ENCODE results near the gene BAZ1B.

The BAZ1B gene

GRCh38 chr7:73442222-73442902 lies 79.7 kb downstream of the BAZ1B start:
- Histone ChIP-seq H3K9me2 (replicated peaks; ENCODE audit: low read depth, low read length) (no peaks in the 10 kb centered on the region), H3K4me3 (ENCODE audit: low read length, poor library complexity, severe bottlenecking) (no peak overlapping the region), H2AFZ (ENCODE audit: low read length) (no peak overlapping the region), H3K36me3 (ENCODE audit: insufficient read depth, low read length) (peaks cover 89% of the 10 kb centered on the region), H3K4me1 (ENCODE audit: insufficient read depth, low read length, poor library complexity, severe bottlenecking) (no peaks in the 10 kb centered on the region), H3K27me3 (ENCODE audit: insufficient read depth, low read length, poor library complexity, severe bottlenecking) (no peaks in the 10 kb centered on the region), H3K9me3 (ENCODE audit: insufficient read depth, low read depth, low read length) (no peaks in the 10 kb centered on the region), H4K20me1 (ENCODE audit: insufficient read depth, low read length, poor library complexity, severe bottlenecking) (no peaks in the 10 kb centered on the region), H3K4me2 (ENCODE audit: low read depth, low read length, poor library complexity, severe bottlenecking) (no peak overlapping the region), H3K79me2 (ENCODE audit: insufficient read depth, low read length) (no peaks in the 10 kb centered on the region; the same call in 1 of the 2 replicates), H3K9ac (ENCODE audit: low read depth, low read length, poor library complexity, severe bottlenecking) (no peak overlapping the region), H3F3A (ENCODE audit: low read depth) (no peaks in the 10 kb centered on the region)
- TF ChIP-seq CTCF (conservative IDR thresholded peaks at IDR 0.05; ENCODE audit: low read length) (no peak), EZH2phosphoT487 (IDR thresholded peaks at IDR 0.05; ENCODE audit: borderline replicate concordance) (no peak)

- H3K9me3 ChIP-seq (ENCODE audit: insufficient read depth, low read depth, low read length) = no peaks in the 10 kb centered on the region
- H3K36me3 ChIP-seq (ENCODE audit: insufficient read depth, low read length) = peaks cover 58% of the 10 kb centered on the region
- no peak overlapping the region for H2AFZ ChIP-seq (ENCODE audit: low read length)
- H3K4me3 ChIP-seq (ENCODE audit: low read length, poor library complexity, severe bottlenecking) = no peak overlapping the region
- no peaks in the 10 kb centered on the region for H3K9me2 ChIP-seq (replicated peaks; ENCODE audit: low read depth, low read length)
- H3K4me1 ChIP-seq (ENCODE audit: insufficient read depth, low read length, poor library complexity, severe bottlenecking) = no peaks in the 10 kb centered on the region
- TF ChIP-seq EZH2phosphoT487 (IDR thresholded peaks at IDR 0.05; ENCODE audit: borderline replicate concordance) (no peak), CTCF (conservative IDR thresholded peaks at IDR 0.05; ENCODE audit: low read length) (no peak)
- H3K4me2 ChIP-seq (ENCODE audit: low read depth, low read length, poor library complexity, severe bottlenecking) = no peak overlapping the region
- no peak overlapping the region for H3K9ac ChIP-seq (ENCODE audit: low read depth, low read length, poor library complexity, severe bottlenecking)
- H4K20me1 ChIP-seq (ENCODE audit: insufficient read depth, low read length, poor library complexity, severe bottlenecking) = no peaks in the 10 kb centered on the region
- no peaks in the 10 kb centered on the region for H3F3A ChIP-seq (ENCODE audit: low read depth)
- H3K79me2 ChIP-seq (ENCODE audit: insufficient read depth, low read length) = no peaks in the 10 kb centered on the region
- H3K27me3 ChIP-seq (ENCODE audit: insufficient read depth, low read length, poor library complexity, severe bottlenecking) = no peaks in the 10 kb centered on the region
Observed at GRCh38 chr7:73439410-73439704, 82.7 kb downstream of the BAZ1B start.

GRCh38 chr7:73438547-73439409 lies 83.3 kb downstream of the BAZ1B start:
- Histone ChIP-seq H2AFZ (ENCODE audit: low read length) (no peak overlapping the region), H3K4me2 (ENCODE audit: low read depth, low read length, poor library complexity, severe bottlenecking) (no peak overlapping the region), H3F3A (ENCODE audit: low read depth) (no peaks in the 10 kb centered on the region), H3K9me2 (replicated peaks; ENCODE audit: low read depth, low read length) (no peaks in the 10 kb centered on the region), H3K9ac (ENCODE audit: low read depth, low read length, poor library complexity, severe bottlenecking) (no peak overlapping the region), H3K4me1 (ENCODE audit: insufficient read depth, low read length, poor library complexity, severe bottlenecking) (no peaks in the 10 kb centered on the region), H3K9me3 (ENCODE audit: insufficient read depth, low read depth, low read length) (no peaks in the 10 kb centered on the region), H3K79me2 (ENCODE audit: insufficient read depth, low read length) (no peaks in the 10 kb centered on the region), H3K36me3 (ENCODE audit: insufficient read depth, low read length) (peaks cover 53% of the 10 kb centered on the region), H3K4me3 (ENCODE audit: low read length, poor library complexity, severe bottlenecking) (no peak overlapping the region), H4K20me1 (ENCODE audit: insufficient read depth, low read length, poor library complexity, severe bottlenecking) (no peaks in the 10 kb centered on the region), H3K27me3 (ENCODE audit: insufficient read depth, low read length, poor library complexity, severe bottlenecking) (no peaks in the 10 kb centered on the region)
- TF ChIP-seq CTCF (conservative IDR thresholded peaks at IDR 0.05; ENCODE audit: low read length) = no peak
- TF ChIP-seq EZH2phosphoT487 (IDR thresholded peaks at IDR 0.05; ENCODE audit: borderline replicate concordance) = no peak
